ENCODE measurements around the gene H2BK1. TPM values are rescaled to one million over a fixed set of nuclear protein-coding genes. Genes with fewer than 3 reads are reported as not detected.

The H2BK1 gene
- total RNA-seq, 2 experiments from 2014 or later = not detected

- H3K9me3 Mint-ChIP-seq = no peaks in the 10 kb centered on the region
- ChIA-PET CTCF (interaction anchor here (0.6 to 3.1 kb wide), 13 partner anchors 11 to 203 kb away, joined by 3 to 23 read pairs (median 4); partner anchors contain the start of genes ABCF2 and CHPF2), POLR2A (interaction anchor here (1.0 to 1.4 kb wide), 3 partner anchors 13 to 28 kb away, joined by 3 to 4 read pairs (median 3); no protein-coding TSS in a partner anchor)
- H3K36me3 Mint-ChIP-seq (ENCODE audit: low read depth) = no peaks in the 10 kb centered on the region
- H3K27me3 Mint-ChIP-seq = peaks cover 35% of the 10 kb centered on the region
- ATAC-seq (no peak), DNase-seq (no peak)
- intact Hi-C loops (cut with micrococcal nuclease) = no loop called here
- no peak overlapping the region for H3K27ac Mint-ChIP-seq
- TF ChIP-seq CTCF (IDR thresholded peaks at IDR 0.05) = no peak
- peak overlapping the region; percentile 9 for H3K4me3 Mint-ChIP-seq
- peaks cover 46% of the 10 kb centered on the region for H3K4me1 Mint-ChIP-seq (ENCODE audit: low read depth)
Observed at GRCh38 chr7:151246102-151246850, 36.0 kb upstream of the H2BK1 start.

- DNase-seq (peak; percentile 76), ATAC-seq (peak; percentile 69)
- peak; percentile 85 for TF ChIP-seq CTCF (IDR thresholded peaks at IDR 0.05)
- ChIA-PET CTCF (interaction anchor here (0.6 to 3.6 kb wide), 23 partner anchors 10 to 1059 kb away, joined by 3 to 68 read pairs (median 4); partner anchors contain the start of genes ABCF2, CHPF2 and GBX1), POLR2A (interaction anchor here (1.0 to 1.4 kb wide), 2 partner anchors 12 to 29 kb away, joined by 3 to 4 read pairs; no protein-coding TSS in a partner anchor)
- Mint-ChIP-seq H3K27ac (no peak overlapping the region), H3K4me3 (peak overlapping the region; percentile 29), H3K4me1 (ENCODE audit: low read depth) (peaks cover 40% of the 10 kb centered on the region), H3K9me3 (no peaks in the 10 kb centered on the region), H3K27me3 (peaks cover 29% of the 10 kb centered on the region), H3K36me3 (ENCODE audit: low read depth) (no peaks in the 10 kb centered on the region)
- intact Hi-C loops (cut with micrococcal nuclease) = no loop called here
Observed at GRCh38 chr7:151245360-151246101, 35.2 kb upstream of the H2BK1 start.

GRCh38 chr7:151244841-151245346 lies 34.6 kb upstream of the H2BK1 start:
- Mint-ChIP-seq H3K4me1 (ENCODE audit: low read depth) (peaks cover 40% of the 10 kb centered on the region), H3K36me3 (ENCODE audit: low read depth) (no peaks in the 10 kb centered on the region), H3K4me3 (peak overlapping the region; percentile 29), H3K9me3 (no peaks in the 10 kb centered on the region), H3K27me3 (peaks cover 23% of the 10 kb centered on the region), H3K27ac (no peak overlapping the region)
- TF ChIP-seq CTCF (IDR thresholded peaks at IDR 0.05) = no peak
- ChIA-PET CTCF (interaction anchor here (0.6 to 3.6 kb wide), 37 partner anchors 8 to 1059 kb away, joined by 3 to 68 read pairs (median 4); partner anchors contain the start of genes ABCF2, CHPF2, GBX1 and NUB1), POLR2A (interaction anchor here (1.4 to 2.9 kb wide), 2 partner anchors 12 to 16 kb away, joined by 3 to 23 read pairs; partner anchors contain the start of gene CHPF2)
- DNase-seq (peak; percentile 43), ATAC-seq (peak; percentile 1)
- intact Hi-C loops (cut with micrococcal nuclease) = loop anchor here (5.0 kb wide), 1 partner anchor 62 kb away; no protein-coding TSS in a partner anchor

DNA sequence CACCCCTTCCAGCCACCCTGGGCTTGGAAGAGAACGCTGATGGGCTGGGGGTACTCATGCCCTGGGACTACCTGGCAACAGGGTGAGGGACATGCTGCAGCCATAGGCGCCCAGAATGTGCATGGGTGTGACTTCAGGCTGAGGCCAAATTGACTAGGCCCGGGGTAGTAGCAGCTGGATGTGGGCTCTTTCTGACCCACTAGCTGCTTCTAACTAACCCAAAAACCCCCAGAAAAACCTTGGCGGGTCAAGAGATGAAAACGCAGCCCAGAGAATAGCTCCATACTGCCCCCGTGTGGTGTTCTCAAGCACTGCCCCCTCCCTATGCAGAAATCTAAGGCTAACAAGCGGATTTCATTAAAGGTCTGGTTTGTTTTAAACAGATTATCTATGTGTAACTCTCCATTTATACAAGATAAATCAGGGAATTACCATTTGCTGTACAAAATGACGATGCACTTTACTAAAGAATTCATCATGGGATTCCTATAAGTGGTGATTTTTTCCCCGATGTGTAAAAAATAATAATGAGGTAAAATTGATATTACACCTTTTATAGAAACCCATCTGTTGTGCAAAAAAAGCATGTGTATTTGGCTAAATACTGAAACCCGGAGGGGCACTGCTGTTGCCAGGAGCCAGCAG lies 34.0 kb upstream of the H2BK1 start:
- Mint-ChIP-seq H3K4me1 (ENCODE audit: low read depth) (peaks cover 37% of the 10 kb centered on the region), H3K27me3 (peaks cover 20% of the 10 kb centered on the region), H3K27ac (no peak overlapping the region), H3K36me3 (ENCODE audit: low read depth) (no peaks in the 10 kb centered on the region), H3K9me3 (no peaks in the 10 kb centered on the region), H3K4me3 (peak overlapping the region; percentile 29)
- peak; percentile 84 for DNase-seq
- POLR2A ChIA-PET = interaction anchor here (1.4 to 2.9 kb wide), 2 partner anchors 11 to 17 kb away, joined by 3 to 23 read pairs; partner anchors contain the start of gene CHPF2
- intact Hi-C loops (cut with micrococcal nuclease) = loop anchor here (5.0 kb wide), 1 partner anchor 63 kb away; no protein-coding TSS in a partner anchor
- peak; percentile 47 for ATAC-seq
- CTCF ChIA-PET = interaction anchor here (0.6 to 3.6 kb wide), 48 partner anchors 8 to 1060 kb away, joined by 3 to 68 read pairs (median 4); partner anchors contain the start of genes ABCF2, CHPF2, GBX1 and NUB1
- TF ChIP-seq CTCF (IDR thresholded peaks at IDR 0.05) = peak; percentile 90
